GM12892 (cell line): ENCODE data around the gene FXYD6.
A peak's percentile ranks its signal among the peaks of the same experiment; 100 is the strongest.

ENCODE experiments used
- DNase-seq: peaks from one replicate; pipeline ENCODE4 v3.0.0; 2011; ENCODE audit not compliant: insufficient read length
- FAIRE-seq: peaks from 2 replicates; lab custom pipeline; 2011; peaks lifted over from hg19 to GRCh38; lab: Jason Lieb, UNC
- POLR2A ChIP-seq: IDR thresholded peaks from 2 replicates; pipeline ENCODE4 v1.6.1; 2011; ENCODE audit warnings: low read depth, low read length, control low read depth
- POLR2AphosphoS5 ChIP-seq: IDR thresholded peaks from 2 replicates; pipeline ENCODE4 v1.6.1; 2011; ENCODE audit warnings: low read depth, low read length, control low read depth
- TAF1 ChIP-seq: IDR thresholded peaks from 2 replicates; pipeline ENCODE4 v1.6.1; 2011; ENCODE audit warnings: low read depth, mild to moderate bottlenecking, control low read depth, low read length, borderline replicate concordance

FXYD6 gene

GRCh38 chr11:117861151-117862018, 15.1 kb downstream of the FXYD6 start:
- FAIRE-seq (peak; percentile 61), DNase-seq (no peak)
- TF ChIP-seq POLR2A (no peak), POLR2AphosphoS5 (no peak), TAF1 (no peak)

- FAIRE-seq = no peak
- TF ChIP-seq TAF1 = no peak
- no peak for TF ChIP-seq POLR2A
- TF ChIP-seq POLR2AphosphoS5 = no peak
- DNase-seq = no peak
These were observed 16.3 kb downstream of the FXYD6 start for GRCh38 chr11:117860139-117860538.

- TF ChIP-seq POLR2AphosphoS5 = no peak
- DNase-seq (no peak), FAIRE-seq (no peak)
These were observed 16.9 kb downstream of the FXYD6 start for GRCh38 chr11:117859488-117860112.

- DNase-seq (no peak), FAIRE-seq (no peak)
- TF ChIP-seq POLR2AphosphoS5 = no peak
- TF ChIP-seq TAF1 = no peak
- TF ChIP-seq POLR2A = no peak
These were observed 17.4 kb downstream of the FXYD6 start for GRCh38 chr11:117859061-117859460.

GRCh38 chr11:117857734-117858414, 18.6 kb downstream of the FXYD6 start:
- DNase-seq (no peak), FAIRE-seq (no peak)
- no peak for TF ChIP-seq TAF1
- no peak for TF ChIP-seq POLR2A
- TF ChIP-seq POLR2AphosphoS5 = no peak

- DNase-seq (no peak), FAIRE-seq (no peak)
- TF ChIP-seq POLR2AphosphoS5 (no peak), POLR2A (no peak), TAF1 (no peak)
These were observed 20.4 kb downstream of the FXYD6 start for GRCh38 chr11:117855912-117856651.

GRCh38 chr11:117855186-117855845, 21.1 kb downstream of the FXYD6 start:
- no peak for DNase-seq
- no peak for FAIRE-seq

GRCh38 chr11:117852309-117852708, 24.1 kb downstream of the FXYD6 start:
- no peak for DNase-seq
- TF ChIP-seq TAF1 (no peak), POLR2A (no peak)
- FAIRE-seq = peak; percentile 73

More at GRCh38 chr11:117855186-117855845, 21.1 kb downstream of the FXYD6 start:
- TF ChIP-seq POLR2A (no peak), POLR2AphosphoS5 (no peak), TAF1 (no peak)

GRCh38 chr11:117851852-117852251, 24.6 kb downstream of the FXYD6 start:
- no peak for DNase-seq
- TF ChIP-seq TAF1 (no peak), POLR2AphosphoS5 (no peak), POLR2A (no peak)
- no peak for FAIRE-seq

GRCh38 chr11:117851106-117851505, 25.4 kb downstream of the FXYD6 start:
- no peak for DNase-seq
- peak; percentile 68 for FAIRE-seq
- TF ChIP-seq TAF1 (no peak), POLR2A (no peak), POLR2AphosphoS5 (no peak)
